Small intestine (tissue), 16 donors: ENCODE results near the gene STS. TPM values are rescaled to one million over a fixed set of nuclear protein-coding genes. Genes with fewer than 3 reads are reported as not detected.

Experiments used
- DNase-seq, 2 donors: peaks; one replicate each; pipeline versions ENCODE4 v3.0.0 to v3.0.0-alpha.2; 2013
- FAIRE-seq: peaks from 2 replicates; lab custom pipeline; 2012; peaks lifted over from hg19 to GRCh38; lab: Jason Lieb, UNC
- H3K27ac ChIP-seq, 3 donors: one replicate each; pipeline ENCODE4 v1.5.1; 2013; ENCODE audit warnings: low read length in 2 of 3, mild to moderate bottlenecking in 2 of 3, control low read depth in 1 of 3, inconsistent platforms in 1 of 3, low read depth in 1 of 3, moderate library complexity in 1 of 3
- H3K27me3 ChIP-seq, 3 donors: one replicate each; pipeline ENCODE4 v1.6.1; 2013; ENCODE audit warnings: low read length in 3 of 3, inconsistent platforms in 1 of 3; ENCODE audit not compliant: control insufficient read depth in 3 of 3, insufficient read depth in 3 of 3
- H3K36me3 ChIP-seq, 3 donors: one replicate each; pipeline ENCODE4 v1.6.1; 2013; ENCODE audit warnings: low read length in 3 of 3, inconsistent platforms in 1 of 3, low read depth in 1 of 3, mild to moderate bottlenecking in 1 of 3, moderate library complexity in 1 of 3; ENCODE audit not compliant: control insufficient read depth in 3 of 3, insufficient read depth in 2 of 3
- H3K4me1 ChIP-seq, 3 donors: one replicate each; pipeline ENCODE4 v1.6.1; 2013; ENCODE audit warnings: low read length in 2 of 3, inconsistent platforms in 1 of 3, low read depth in 1 of 3, mild to moderate bottlenecking in 1 of 3, moderate library complexity in 1 of 3; ENCODE audit not compliant: control insufficient read depth in 3 of 3, insufficient read depth in 2 of 3
- H3K4me3 ChIP-seq, 3 donors: one replicate each; pipeline ENCODE4 v1.5.1; 2013; ENCODE audit warnings: low read length in 3 of 3, control low read depth in 1 of 3, inconsistent platforms in 1 of 3, low read depth in 1 of 3, mild to moderate bottlenecking in 1 of 3, moderate library complexity in 1 of 3
- H3K9me3 ChIP-seq, 2 donors: one replicate each; pipeline ENCODE4 v1.6.1; 2013; ENCODE audit warnings: low read depth in 1 of 2, low read length in 1 of 2; ENCODE audit not compliant: control insufficient read depth in 2 of 2, insufficient read depth in 1 of 2
- WGBS, 3 donors: extraction: QIAGEN DNeasy Blood & Tissue Kit; methylation state at CpG; one replicate each; pipeline ENCODE4 v1.1.7; 2013; 5-methylcytosine and 5-hydroxymethylcytosine counted together
- long read RNA-seq, 10 donors: transcript quantifications; one replicate each; lab custom pipeline, GENCODE V29; 2026
- polyA plus RNA-seq, 4 donors: library from polyadenylated mRNA; stranded (reverse) in 3 of 4; unstranded in 1 of 4; fragments of 200-250 nt in 3 of 4; fragments of 120-200 nt in 1 of 4; gene quantifications; one replicate each; pipeline versions ENCODE4 v1.2.1 to v1.2.3, GENCODE V29; 2013
- donor health status: healthy with polysubstance abuse.
- donor health status: control.
- donor health status: control.
- donor health status: Bipolar disorder and iron deficiency.
- donor health status: healthy.

STS gene, protein sequence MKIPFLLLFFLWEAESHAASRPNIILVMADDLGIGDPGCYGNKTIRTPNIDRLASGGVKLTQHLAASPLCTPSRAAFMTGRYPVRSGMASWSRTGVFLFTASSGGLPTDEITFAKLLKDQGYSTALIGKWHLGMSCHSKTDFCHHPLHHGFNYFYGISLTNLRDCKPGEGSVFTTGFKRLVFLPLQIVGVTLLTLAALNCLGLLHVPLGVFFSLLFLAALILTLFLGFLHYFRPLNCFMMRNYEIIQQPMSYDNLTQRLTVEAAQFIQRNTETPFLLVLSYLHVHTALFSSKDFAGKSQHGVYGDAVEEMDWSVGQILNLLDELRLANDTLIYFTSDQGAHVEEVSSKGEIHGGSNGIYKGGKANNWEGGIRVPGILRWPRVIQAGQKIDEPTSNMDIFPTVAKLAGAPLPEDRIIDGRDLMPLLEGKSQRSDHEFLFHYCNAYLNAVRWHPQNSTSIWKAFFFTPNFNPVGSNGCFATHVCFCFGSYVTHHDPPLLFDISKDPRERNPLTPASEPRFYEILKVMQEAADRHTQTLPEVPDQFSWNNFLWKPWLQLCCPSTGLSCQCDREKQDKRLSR
- 1 to 10 TPM in 3 of 4 donors, under 1 TPM in 1; 0.67 to 4.9 (median 2.4) TPM for polyA plus RNA-seq
- long read RNA-seq, donor 1: 0 reads
- long read RNA-seq, donor 2: 0 reads
- long read RNA-seq, donor 3: 0 reads
- long read RNA-seq, donor 4: 0 reads
- long read RNA-seq, donor 5: 0 reads
- long read RNA-seq, donor 6: 0 reads
- long read RNA-seq, donor 7: 0 reads
- long read RNA-seq, donor 8: 0 reads
- long read RNA-seq, donor 9: 0 reads
- long read RNA-seq, donor 10: 0 reads

DNA sequence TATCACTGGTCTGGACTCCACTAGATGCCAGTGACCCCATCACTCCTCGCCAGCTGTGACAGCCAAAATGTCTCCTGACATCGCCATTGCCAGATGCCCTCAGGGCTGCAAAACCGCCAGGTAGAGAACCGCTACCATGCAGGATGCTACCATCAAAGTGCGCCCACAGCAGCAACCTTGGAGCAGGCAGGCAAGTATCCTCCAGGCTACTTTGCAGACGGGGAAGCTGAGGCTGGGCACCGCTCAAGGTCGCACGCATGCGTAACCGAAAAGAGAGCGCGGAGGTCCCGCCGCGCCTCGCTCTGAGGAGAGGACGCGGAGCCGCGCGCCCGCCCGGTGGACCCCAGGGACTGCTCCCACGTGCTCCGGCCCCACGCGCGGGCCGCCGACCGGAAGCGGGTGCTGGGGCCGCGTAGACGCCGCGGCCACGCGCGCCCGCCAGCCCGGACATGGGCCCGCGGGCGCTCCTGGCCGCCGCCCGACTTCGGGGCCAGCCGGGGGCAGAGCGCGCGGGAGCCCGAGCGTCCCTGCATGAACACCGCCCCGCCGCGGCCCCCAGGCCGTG, at the start of gene STS:
Gene STS (plus strand): TSS at position 300 of the 565 bp plus-strand sequence. CDS start 105,488 bp downstream, outside the sequence.
- WGBS, 3 donors: 0 to 1% (median 0%) methylated on average over 24 to 61 of the region's 61 CpGs

DNA sequence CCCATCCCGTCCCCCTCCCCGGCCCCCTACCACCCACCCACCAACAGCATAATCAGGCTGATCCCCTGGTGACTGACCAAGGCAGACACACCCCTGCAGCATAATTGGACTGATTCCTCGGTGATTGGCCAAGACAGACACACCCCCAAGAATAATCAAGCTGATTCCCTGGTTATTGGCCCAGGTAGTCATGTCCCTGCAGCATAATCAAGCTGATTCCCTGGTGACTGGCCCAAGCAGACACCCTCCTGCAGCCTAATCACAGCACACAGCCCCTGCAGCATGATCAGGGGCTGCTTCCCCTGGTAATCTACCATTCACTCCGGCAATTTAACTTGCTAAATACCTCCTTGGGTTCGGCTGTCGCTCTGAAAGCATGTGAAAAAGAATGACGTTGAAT, 47.5 kb upstream of the STS start:
- WGBS, 3 donors: 89 to 96% (median 91%) methylated on average over 7 of the region's 7 CpGs
- Histone ChIP-seq H3K27me3 (no peaks in the 10 kb centered on the region), H3K4me1 (no peaks in the 10 kb centered on the region), H3K9me3 (no peaks in the 10 kb centered on the region), H3K27ac (no peak overlapping the region), H3K36me3 (peaks cover 0 to 12% (median 0%) of the 10 kb centered on the region in 3 donors), H3K4me3 (no peak overlapping the region)
- FAIRE-seq: no peak
- no peak for DNase-seq

More for the DNA sequence above, at the start of gene STS:
- peak within 1 kb of the TSS; percentile 61 to 98 (median 79) for H3K4me3 ChIP-seq
- DNase-seq: peak; percentile 20 to 58
- FAIRE-seq: no peak
- H3K27ac ChIP-seq: peak within 1 kb of the TSS; percentile 92 to 96 (median 92)
- no peaks in the 10 kb centered on the region for H3K36me3 ChIP-seq
- no peaks in the 10 kb centered on the region for H3K9me3 ChIP-seq
- no peaks in the 10 kb centered on the region for H3K27me3 ChIP-seq
- H3K4me1 ChIP-seq: peaks cover 0 to 2% (median 0%) of the 10 kb centered on the region in 3 donors

DNA sequence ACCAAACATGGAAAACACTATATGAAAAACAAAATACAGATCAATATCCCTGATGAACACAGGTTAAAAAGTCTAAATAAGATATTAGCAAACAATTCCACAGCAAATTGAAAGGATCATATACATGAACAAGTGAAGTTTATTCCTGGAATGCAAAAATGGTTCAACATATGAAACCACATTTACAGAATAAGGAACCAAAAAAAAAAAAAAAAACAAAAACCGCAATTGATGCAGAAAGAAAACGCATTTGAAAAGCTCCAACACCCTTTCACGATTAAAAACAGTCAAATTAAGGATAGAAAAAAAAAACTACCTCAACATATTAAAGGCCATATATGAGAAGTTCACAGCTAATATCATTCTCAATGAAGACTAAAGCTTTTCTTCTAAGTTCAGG, 45.4 kb upstream of the STS start:
- Histone ChIP-seq H3K36me3 (peaks cover 0 to 15% (median 0%) of the 10 kb centered on the region in 3 donors), H3K4me1 (no peaks in the 10 kb centered on the region), H3K27ac (no peak overlapping the region), H3K4me3 (no peak overlapping the region), H3K27me3 (no peaks in the 10 kb centered on the region), H3K9me3 (no peaks in the 10 kb centered on the region)
- FAIRE-seq (no peak), DNase-seq (no peak)
- WGBS, 3 donors: 62 to 94% (median 94%) methylated on average over 3 of the region's 3 CpGs

DNA sequence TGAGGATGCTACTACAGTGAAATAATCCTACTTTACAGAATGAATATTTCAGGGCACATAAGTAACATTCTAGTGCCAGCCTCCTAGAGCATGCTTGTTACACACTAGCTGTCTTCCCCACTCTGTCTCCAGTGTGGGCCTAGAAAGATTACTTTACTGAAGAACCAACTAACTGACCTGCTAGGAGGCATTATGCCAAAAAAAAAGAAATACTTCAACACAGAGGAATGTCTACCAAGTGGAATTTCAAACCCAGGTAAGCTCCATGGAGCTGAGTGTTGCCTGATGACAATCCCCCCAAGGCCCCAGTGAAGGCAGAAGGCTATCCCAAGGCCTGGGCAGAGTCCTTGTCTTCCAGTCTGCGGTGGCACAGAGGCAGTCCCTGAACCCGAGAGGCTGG, 40.9 kb upstream of the STS start:
- no peak overlapping the region for H3K27ac ChIP-seq
- H3K9me3 ChIP-seq: no peaks in the 10 kb centered on the region
- DNase-seq (no peak), FAIRE-seq (no peak)
- no peaks in the 10 kb centered on the region for H3K27me3 ChIP-seq
- H3K4me1 ChIP-seq: peaks cover 0 to 11% (median 5%) of the 10 kb centered on the region in 3 donors
- peaks cover 0 to 4% (median 0%) of the 10 kb centered on the region in 3 donors for H3K36me3 ChIP-seq
- WGBS, 3 donors: 89 to 100% (median 99%) methylated on average over 2 of the region's 2 CpGs
- no peak overlapping the region for H3K4me3 ChIP-seq

DNA sequence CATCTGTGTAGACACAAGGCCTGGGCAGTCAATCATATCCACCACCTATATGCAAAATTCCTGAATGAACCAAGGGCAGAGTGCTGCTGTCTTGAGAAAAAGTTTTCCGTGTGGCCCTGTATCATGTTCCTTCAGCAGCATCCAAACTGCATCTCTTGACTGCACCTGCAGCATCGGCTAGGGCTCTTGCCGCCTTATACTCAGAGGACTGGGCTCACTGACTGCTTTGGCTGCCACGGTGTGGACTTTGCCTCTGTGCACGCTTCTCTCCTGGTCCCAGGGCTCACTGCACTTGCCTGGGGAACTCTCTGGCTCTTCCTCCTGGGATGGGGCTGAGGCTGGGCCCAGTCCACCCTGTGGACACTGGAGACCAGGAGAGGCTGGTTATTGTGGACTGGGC, 39.5 kb upstream of the STS start:
- peaks cover 0 to 11% (median 5%) of the 10 kb centered on the region in 3 donors for H3K4me1 ChIP-seq
- no peaks in the 10 kb centered on the region for H3K9me3 ChIP-seq
- WGBS, 3 donors: 33 to 81% (median 38%) methylated on average over 5 of the region's 5 CpGs
- no peak for FAIRE-seq
- H3K27me3 ChIP-seq: no peaks in the 10 kb centered on the region
- DNase-seq: peak in 1 of 2 donors; percentile 58
- H3K36me3 ChIP-seq: peaks cover 0 to 4% (median 0%) of the 10 kb centered on the region in 3 donors
- no peak overlapping the region for H3K27ac ChIP-seq
- no peak overlapping the region for H3K4me3 ChIP-seq

DNA sequence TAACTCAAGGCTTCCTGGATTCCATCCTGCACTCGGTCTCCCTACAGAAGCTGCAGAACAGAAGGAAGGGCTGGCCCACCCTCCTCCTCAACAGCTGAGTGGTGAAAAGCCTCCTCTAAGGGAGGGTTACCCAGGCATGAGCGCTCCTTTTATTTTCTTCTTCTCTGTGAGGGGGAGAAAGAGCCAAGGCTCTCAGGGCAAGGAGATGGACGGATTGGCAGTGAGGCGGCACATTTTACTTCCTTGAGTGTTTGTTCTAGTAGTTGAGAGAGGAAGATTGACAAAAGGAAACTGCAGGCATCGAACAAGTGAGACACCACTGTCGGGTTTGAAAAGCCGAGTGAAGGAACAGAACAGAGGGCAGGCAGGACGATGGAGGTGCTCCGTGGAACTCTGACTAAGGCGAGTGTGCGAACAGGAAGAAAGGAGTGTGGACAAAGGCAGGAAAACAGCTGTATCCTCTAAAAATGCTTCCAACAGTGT, 38.4 kb upstream of the STS start:
- Histone ChIP-seq H3K27ac (peak overlapping the region in 2 of 3 donors; percentile 60 to 63), H3K36me3 (peaks cover 0 to 6% (median 0%) of the 10 kb centered on the region in 3 donors), H3K4me3 (no peak overlapping the region), H3K27me3 (no peaks in the 10 kb centered on the region), H3K4me1 (peaks cover 0 to 11% (median 5%) of the 10 kb centered on the region in 3 donors), H3K9me3 (no peaks in the 10 kb centered on the region)
- no peak for FAIRE-seq
- DNase-seq: peak in 1 of 2 donors; percentile 26
- 26 to 61% (median 30%) methylated on average over 11 of the region's 11 CpGs for WGBS, 3 donors

DNA sequence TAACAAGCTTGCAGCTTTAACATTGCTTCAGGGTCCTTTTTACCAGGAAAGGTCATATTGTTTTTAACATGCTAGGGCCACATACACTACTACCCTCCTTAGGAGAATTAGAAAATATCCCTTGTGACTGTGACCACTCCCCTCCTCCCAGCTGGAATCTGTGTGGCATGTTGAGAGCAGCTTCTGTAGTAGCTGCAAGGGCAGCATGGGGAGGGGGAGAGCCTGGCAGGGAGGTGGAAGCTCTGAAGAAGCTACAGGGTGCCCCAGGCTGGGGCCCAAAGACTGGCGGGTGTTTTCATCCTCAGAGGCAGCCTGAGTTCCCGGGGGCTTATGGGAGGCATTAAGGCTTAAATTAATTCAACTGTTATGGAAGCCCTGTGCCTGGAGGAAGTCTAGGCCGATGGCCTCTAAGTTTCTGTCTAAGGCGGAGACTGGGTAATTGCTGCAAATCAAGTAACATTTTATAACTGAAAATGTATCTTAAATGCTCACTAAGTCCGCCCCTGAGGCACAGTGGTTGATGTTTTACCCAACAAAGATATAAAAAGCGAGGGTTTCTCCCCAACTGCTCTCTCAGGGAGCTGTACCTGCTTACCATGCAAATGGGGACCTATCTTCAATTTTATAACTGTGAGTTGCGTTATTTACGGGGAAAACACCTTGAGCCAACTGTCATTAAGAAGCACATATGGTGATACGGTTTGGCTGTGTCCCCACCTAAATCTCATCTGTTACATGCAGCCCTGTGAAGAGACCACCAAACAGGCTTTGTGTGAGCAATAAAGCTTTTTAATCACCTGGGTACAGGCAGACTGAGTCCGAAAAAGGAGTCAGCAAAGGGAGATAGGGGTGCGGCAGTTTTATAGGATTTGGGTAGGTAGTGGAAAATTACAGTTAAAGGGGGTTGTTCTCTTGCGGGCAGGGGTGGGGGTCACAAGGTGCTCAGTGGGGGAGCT, 37.4 kb upstream of the STS start:
- WGBS, 3 donors: 70 to 87% (median 76%) methylated on average over 12 of the region's 12 CpGs
- Histone ChIP-seq H3K36me3 (peaks cover 0 to 6% (median 0%) of the 10 kb centered on the region in 3 donors), H3K4me3 (no peak overlapping the region), H3K27me3 (no peaks in the 10 kb centered on the region), H3K9me3 (no peaks in the 10 kb centered on the region), H3K4me1 (peaks cover 0 to 11% (median 5%) of the 10 kb centered on the region in 3 donors), H3K27ac (peak overlapping the region in 2 of 3 donors; percentile 24 to 33)
- DNase-seq (no peak), FAIRE-seq (no peak)
